GM18868 (cell line): ENCODE data around the gene FGD2.

Source experiments
- ATAC-seq: cut with Tn5 transposase; IDR thresholded peaks from one replicate; pipeline ENCODE4 v1.9.1; 2021; ENCODE audit warnings: mild to moderate bottlenecking, moderate library complexity; ENCODE audit not compliant: unreplicated experiment

FGD2 gene

DNA sequence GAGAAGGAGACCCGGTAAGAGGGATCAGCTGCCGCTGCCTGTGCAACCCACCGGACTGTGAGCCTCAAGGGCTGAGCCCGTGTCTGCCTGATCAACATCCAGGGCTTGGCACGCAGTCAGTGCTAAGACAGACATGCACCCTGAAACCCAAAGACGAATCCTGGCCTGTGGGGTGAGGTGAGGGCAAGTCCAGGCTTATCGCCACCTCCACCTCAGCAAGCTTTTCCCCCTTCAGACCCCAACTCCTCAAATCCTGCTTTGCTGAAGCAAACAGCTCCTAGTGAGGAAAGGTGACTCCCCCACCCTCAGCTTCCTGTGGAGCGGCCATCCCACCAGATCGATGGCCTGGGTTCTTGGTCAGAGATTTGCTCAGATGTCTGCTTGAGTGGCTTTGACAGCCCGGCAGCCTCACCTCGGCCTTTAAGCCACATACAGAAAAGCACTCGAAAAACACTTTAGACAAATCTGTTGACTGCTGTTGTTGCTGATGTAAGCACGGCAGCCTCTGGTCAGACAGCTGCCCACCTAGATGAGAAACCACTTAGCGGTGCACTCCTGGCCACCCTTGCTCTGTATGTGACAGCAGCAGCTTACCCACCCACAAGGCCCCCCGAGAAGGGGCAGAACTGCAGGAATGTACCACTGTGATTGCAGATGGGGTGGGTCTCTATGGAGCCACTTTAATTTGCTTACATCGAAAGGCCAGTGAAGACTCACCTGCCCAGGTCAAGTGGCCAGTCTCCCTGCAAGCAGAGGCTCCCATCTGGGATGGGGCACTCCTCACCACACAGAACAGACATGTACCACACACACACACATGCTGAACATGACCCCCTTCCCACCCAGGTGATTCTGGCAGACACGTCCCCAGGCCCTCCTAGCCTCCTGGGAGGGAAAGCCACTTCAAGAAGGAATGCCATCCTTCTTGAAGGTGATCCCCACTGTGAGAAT is 34.3 kb upstream of the FGD2 start:
- no peak for ATAC-seq

- no peak for ATAC-seq
These were observed 33.4 kb upstream of the FGD2 start for GRCh38 chr6:36971921-36972673.

DNA sequence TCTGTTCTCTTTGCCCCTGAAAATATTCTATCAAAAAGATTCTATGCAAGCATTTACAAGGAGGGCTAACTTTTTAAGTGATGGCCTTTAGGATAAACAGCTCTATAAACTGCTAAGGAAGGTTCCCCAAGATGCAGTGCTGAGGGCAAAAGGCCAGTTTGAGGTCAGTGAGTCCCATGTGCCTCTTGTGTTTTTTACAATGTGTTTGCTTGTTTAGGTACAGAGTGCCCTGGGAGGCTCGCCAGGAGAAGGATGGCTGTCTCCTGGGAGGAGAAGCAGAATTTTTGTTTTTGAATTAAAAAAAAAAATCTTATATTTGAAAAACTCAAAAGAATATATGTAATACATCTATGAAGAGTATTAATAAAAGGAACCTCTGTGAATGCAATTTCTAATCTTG is 32.3 kb upstream of the FGD2 start:
- no peak for ATAC-seq

GRCh38 chr6:36973647-36974046 is 31.8 kb upstream of the FGD2 start:
- ATAC-seq: no peak

GRCh38 chr6:36975231-36976006 is 30.0 kb upstream of the FGD2 start:
- no peak for ATAC-seq

GRCh38 chr6:36976007-36976264 is 29.5 kb upstream of the FGD2 start:
- no peak for ATAC-seq

GRCh38 chr6:36976509-36976908 is 28.9 kb upstream of the FGD2 start:
- no peak for ATAC-seq

GRCh38 chr6:36976931-36977330 is 28.5 kb upstream of the FGD2 start:
- ATAC-seq: no peak

GRCh38 chr6:36977470-36977941 is 27.9 kb upstream of the FGD2 start:
- no peak for ATAC-seq

DNA sequence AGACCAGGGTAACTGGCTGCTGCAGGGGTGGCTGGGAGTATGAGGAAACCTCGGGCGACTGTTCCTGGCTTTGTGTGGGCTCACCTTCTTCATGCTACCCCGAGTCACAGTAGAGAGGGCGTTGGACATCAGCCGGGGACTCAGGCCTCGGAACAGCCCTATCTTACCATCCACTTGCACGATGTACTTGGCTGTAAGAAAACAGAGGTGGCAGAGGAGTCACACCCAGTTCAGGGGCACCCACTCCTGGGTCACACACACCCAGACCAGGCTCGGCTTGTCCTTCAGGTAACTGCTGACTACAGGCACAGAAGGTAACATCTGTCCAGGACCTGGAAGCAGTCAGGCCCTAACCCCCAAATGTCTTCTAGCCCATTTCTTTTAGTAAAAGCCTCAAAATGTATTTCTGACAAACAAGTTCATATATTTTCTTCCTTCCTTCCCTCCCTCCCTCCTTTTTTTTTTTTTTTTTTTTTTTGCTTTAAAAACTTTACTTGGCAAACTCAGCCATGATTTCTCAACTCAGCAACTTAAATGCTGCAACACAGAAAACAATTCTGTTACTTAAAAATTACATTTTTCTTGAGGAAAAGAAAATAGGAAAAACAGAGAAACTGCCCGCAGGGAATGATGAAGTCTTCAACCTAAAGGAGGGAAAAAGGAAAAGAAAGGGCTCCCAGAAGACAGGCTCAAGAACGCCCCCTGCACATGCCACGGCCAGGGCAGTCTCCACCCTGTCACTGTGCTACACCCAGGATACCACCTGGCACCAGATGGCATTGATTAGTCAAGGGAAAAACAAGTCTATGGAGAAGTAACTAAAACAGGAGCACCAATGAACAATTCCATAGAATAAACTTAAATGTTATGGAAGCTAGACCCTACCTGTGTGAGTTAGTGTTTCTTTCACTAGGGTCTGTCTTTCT is 26.8 kb upstream of the FGD2 start:
- ATAC-seq: no peak

- ATAC-seq: no peak
These were observed 26.1 kb upstream of the FGD2 start for GRCh38 chr6:36979347-36979742.

DNA sequence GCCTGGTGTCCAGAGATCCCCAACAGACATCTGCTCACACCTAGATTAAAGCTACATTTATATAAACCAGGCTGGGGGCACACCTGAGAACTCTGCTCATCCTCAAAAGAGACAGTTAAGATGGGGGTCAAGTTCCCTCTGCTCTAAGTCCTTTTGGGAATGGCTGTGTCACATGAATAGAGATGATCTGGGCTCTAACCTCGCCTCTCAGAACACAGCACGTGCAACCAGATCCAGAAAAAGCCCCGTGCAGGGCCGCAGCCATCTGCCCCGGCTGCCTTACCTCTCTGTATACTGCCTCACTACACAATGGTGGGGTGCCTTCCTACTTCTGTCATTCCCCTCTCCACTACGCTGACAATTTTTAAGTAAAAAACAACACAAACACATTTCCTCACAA is 25.3 kb upstream of the FGD2 start:
- no peak for ATAC-seq

DNA sequence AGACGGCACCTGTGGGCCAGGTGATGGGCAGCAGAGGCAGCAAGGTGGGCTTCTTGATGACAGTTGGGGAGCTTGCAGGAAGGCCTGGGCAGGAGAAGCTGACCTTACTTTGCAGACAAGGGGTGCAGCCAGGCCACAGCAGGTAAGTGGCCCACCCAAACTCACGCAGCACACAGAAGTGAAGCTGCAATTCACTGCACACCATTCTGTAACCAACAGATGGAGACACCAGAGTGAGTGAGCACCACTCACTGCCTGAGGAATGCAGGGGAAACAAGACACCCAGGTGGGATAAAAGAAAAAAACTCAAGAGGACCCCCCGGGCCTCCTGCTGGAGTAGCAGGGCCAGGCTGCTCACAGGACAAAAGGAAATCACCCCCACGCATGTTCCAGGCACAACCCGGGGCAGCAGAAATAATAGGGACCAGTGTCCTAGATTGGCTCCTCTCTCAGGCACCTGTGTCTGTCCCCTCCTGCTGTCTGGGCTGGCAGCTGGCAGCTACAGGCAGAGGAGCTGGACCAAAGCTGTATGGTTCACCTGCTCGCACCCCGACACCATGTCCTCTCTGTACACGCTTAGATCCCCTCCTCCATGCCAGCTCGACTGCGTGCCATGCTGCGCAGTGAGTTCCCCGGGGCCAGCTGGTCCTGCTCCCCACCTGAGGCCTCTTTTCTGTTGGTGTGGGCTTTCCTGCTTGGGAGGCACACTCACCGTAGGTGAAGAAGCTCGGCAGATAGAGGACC is 24.4 kb upstream of the FGD2 start:
- ATAC-seq: no peak

DNA sequence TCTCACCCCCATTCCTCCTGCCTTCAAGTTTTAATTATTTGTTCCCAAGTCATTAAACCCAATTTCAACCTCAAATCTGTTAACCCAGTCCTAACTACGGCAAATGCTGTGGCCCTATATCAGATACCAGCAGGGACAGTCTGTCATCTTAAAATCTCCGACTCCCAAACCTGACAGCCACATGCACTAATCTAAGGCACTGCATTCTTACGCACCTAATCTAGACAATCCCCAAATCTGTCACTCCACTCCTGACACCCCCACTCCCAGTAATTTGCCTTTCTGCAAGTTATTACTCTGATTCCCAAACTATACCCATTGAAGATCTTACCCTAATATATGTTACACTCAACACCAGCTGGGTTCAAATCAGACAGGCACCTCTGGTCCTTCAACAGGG is 21.9 kb upstream of the FGD2 start:
- no peak for ATAC-seq

- ATAC-seq: no peak
These were observed 20.7 kb upstream of the FGD2 start for GRCh38 chr6:36984581-36985416.

- ATAC-seq: no peak
These were observed 20.0 kb upstream of the FGD2 start for GRCh38 chr6:36985417-36985807.

- peak; percentile 79 for ATAC-seq
These were observed 19.4 kb upstream of the FGD2 start, which contains the start of gene MTCH1 for GRCh38 chr6:36985808-36986703. Gene MTCH1, minus strand, starts transcription at chr6:36986196. Its CDS starts 23 bp downstream, at chr6:36986173.

DNA sequence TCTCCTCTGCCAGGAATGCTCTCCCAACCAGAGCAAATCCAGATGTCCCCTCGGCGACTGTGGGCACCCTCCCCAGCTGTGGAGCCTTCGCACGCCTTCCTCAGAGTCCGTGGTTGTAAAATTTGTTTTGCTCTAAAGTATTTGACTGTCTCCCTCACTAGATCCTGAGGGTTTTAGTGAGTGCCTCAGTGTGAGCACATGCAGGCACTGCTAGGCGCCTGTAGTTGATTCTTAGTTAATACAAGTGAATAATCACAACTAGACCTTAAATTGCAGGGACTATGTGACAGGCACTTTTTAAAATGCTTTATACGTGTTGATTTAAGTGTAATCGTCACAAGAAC is 18.8 kb upstream of the FGD2 start:
- ATAC-seq: no peak
